Measurements from ENCODE around the gene TBC1D3I. TPM values are rescaled to one million over a fixed set of nuclear protein-coding genes. Genes with fewer than 3 reads are reported as not detected.

Gene TBC1D3I
- not detected in 2 replicates for total RNA-seq

GRCh38 chr17:36264470-36264869 is at the start of gene TBC1D3I:
Gene TBC1D3I, minus strand, starts transcription at chr17:36264570. Its CDS starts 1,585 bp downstream, at chr17:36262985.

GRCh38 chr17:36210439-36211211 is 53.7 kb downstream of the TBC1D3I start, which contains the start of gene CCL4L2:
Gene CCL4L2, plus strand, starts transcription at chr17:36211063.

Other genes with a start within 250 kb of the TBC1D3I start
- gene CCL23, start 246.6 kb downstream of the TBC1D3I start, total RNA-seq = not detected in 2 replicates
- gene CCL18, start 200.3 kb downstream of the TBC1D3I start, total RNA-seq = not detected in 2 replicates
- gene CCL3, start 174.4 kb downstream of the TBC1D3I start, total RNA-seq = not detected in 2 replicates
- gene CCL4, start 160.7 kb downstream of the TBC1D3I start, total RNA-seq = not detected in 2 replicates
- 0.48 and 0.64 TPM in 2 replicates for gene TBC1D3B, start 87.9 kb downstream of the TBC1D3I start, total RNA-seq
- not detected in 2 replicates for gene CCL3L1, start 67.8 kb downstream of the TBC1D3I start, total RNA-seq
- gene CCL4L2, start 53.5 kb downstream of the TBC1D3I start, total RNA-seq = 0.48 TPM in 1 of 2 replicates, not detected in the other
- not detected in 2 replicates for gene TBC1D3G, start 59.3 kb upstream of the TBC1D3I start, total RNA-seq
- not detected in 2 replicates for gene TBC1D3H, start 123.9 kb upstream of the TBC1D3I start, total RNA-seq
- gene ZNHIT3, start 222.1 kb upstream of the TBC1D3I start, total RNA-seq = 19.8 and 32.6 TPM in 2 replicates

Measured in tracheal epithelial cell (primary cell).